SH-SY5Y (cell line): ENCODE results near the gene TSEN2.

ENCODE experiments used
- GATA2 ChIP-seq: IDR thresholded peaks from 2 replicates; pipeline ENCODE4 v1.6.1; 2011; ENCODE audit warnings: mild to moderate bottlenecking, low read depth, low read length
- GATA3 ChIP-seq: IDR thresholded peaks from 2 replicates; pipeline ENCODE4 v1.6.1; 2011; ENCODE audit warnings: low read depth, mild to moderate bottlenecking, low read length, moderate library complexity

DNA sequence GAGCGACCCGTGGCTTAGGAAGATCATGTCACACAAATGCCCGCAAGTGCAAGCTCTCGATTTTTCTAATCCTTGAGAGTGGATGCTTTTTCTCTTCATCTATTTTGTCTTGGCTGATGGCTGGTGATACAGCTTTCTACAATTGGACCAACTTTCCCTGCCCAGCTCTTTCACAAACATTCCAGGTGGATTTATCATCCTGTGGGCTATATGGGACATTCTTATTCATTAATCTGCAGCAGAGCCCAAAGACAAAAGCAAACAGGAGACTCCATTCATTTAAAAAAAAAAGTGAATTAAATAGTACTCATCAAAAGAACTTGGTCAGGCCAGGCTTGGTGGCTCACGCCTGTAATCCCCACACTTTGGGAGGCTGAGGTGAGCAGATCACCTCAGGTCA, 14.2 kb upstream of the TSEN2 start:
- no peak for TF ChIP-seq GATA2
- no peak for TF ChIP-seq GATA3
